OCI-LY1 (cell line): Measurements from ENCODE around the gene MANBA.

Experiments
- H2AFZ ChIP-seq: fragments of 200-600 bp; sonication (generic), shearing (Covaris generic); 2 replicates; pipeline ENCODE4 v1.6.0; 2014; ENCODE audit warnings: antibody characterized with exemption, mild to moderate bottlenecking, low read length
- H3F3A ChIP-seq: fragments of 200-600 bp; sonication (generic), shearing (Covaris generic); 2 replicates; pipeline ENCODE4 v1.6.0; 2014; ENCODE audit warnings: mild to moderate bottlenecking, antibody characterized with exemption, low read length, moderate library complexity; ENCODE audit not compliant: insufficient read depth
- H3K27ac ChIP-seq: fragments of 200-600 bp; sonication (generic); 2 replicates; pipeline ENCODE4 v1.5.1; 2014; ENCODE audit warnings: low read length, mixed run types, mild to moderate bottlenecking, low read depth; ENCODE audit not compliant: poor library complexity, severe bottlenecking
- H3K27me3 ChIP-seq: fragments of 200-600 bp; sonication (generic); 2 replicates; pipeline ENCODE4 v1.6.0; 2014; ENCODE audit warnings: antibody characterized with exemption, mild to moderate bottlenecking, low read length, moderate library complexity; ENCODE audit not compliant: insufficient read depth
- H3K36me3 ChIP-seq: fragments of 200-600 bp; sonication (generic); 2 replicates; pipeline ENCODE4 v1.6.1; 2014; ENCODE audit warnings: mild to moderate bottlenecking, antibody characterized with exemption, low read length, moderate library complexity, mixed read lengths; ENCODE audit not compliant: insufficient read depth
- H3K4me1 ChIP-seq: fragments of 200-600 bp; sonication (generic); 2 replicates; pipeline ENCODE4 v1.5.1; 2014; ENCODE audit warnings: mild to moderate bottlenecking, low read length, moderate library complexity; ENCODE audit not compliant: insufficient read depth, severe bottlenecking
- H3K4me2 ChIP-seq: fragments of 200-600 bp; sonication (generic), shearing (Covaris generic); 2 replicates; pipeline ENCODE4 v1.6.1; 2014; ENCODE audit warnings: low read length
- H3K4me3 ChIP-seq: fragments of 200-600 bp; sonication (generic); 2 replicates; pipeline ENCODE4 v1.5.1; 2014; ENCODE audit warnings: low read length, low read depth, mild to moderate bottlenecking, mixed read lengths; ENCODE audit not compliant: poor library complexity, severe bottlenecking
- H3K79me2 ChIP-seq: fragments of 200-600 bp; shearing (Covaris generic); 2 replicates; pipeline ENCODE4 v1.6.1; 2016; ENCODE audit warnings: mixed run types, low read length, mixed read lengths; ENCODE audit not compliant: insufficient read depth
- H3K9ac ChIP-seq: fragments of 200-600 bp; sonication (generic), shearing (Covaris generic); 2 replicates; pipeline ENCODE4 v1.6.1; 2014; ENCODE audit warnings: mild to moderate bottlenecking, low read length, mixed read lengths
- H3K9me2 ChIP-seq: fragments of 200-600 bp; sonication (generic), shearing (Covaris generic); 2 replicates; pipeline ENCODE4 v1.6.1; 2014; ENCODE audit warnings: low read depth, mild to moderate bottlenecking, low read length, mixed read lengths
- H3K9me3 ChIP-seq: fragments of 200-600 bp; shearing (Covaris generic); 2 replicates; pipeline ENCODE4 v1.6.1; 2014; ENCODE audit warnings: low read length, mixed read lengths
- H4K20me1 ChIP-seq: fragments of 200-600 bp; sonication (generic), shearing (Covaris generic); 2 replicates; pipeline ENCODE4 v1.6.0; 2016; ENCODE audit warnings: mild to moderate bottlenecking, low read length; ENCODE audit not compliant: insufficient read depth
- CTCF ChIP-seq: fragments of 200-600 bp; sonication (generic), shearing (Covaris generic); IDR thresholded peaks from 2 replicates; pipeline ENCODE4 v1.5.1; 2017; ENCODE audit warnings: mild to moderate bottlenecking, antibody characterized with exemption, low read length, moderate library complexity, mixed read lengths
- EZH2 ChIP-seq: fragments of 200-600 bp; sonication (generic), shearing (Covaris generic); IDR thresholded peaks from 2 replicates; pipeline ENCODE4 v1.8.0; 2017; ENCODE audit warnings: borderline replicate concordance, mixed run types, mild to moderate bottlenecking, antibody characterized with exemption, low read length, moderate library complexity, mixed read lengths

The MANBA gene

GRCh38 chr4:102599455-102599854, 161.3 kb downstream of the MANBA start:
- Histone ChIP-seq H4K20me1 (no peaks in the 10 kb centered on the region), H3K27ac (no peak overlapping the region), H3K27me3 (no peaks in the 10 kb centered on the region), H3K79me2 (no peaks in the 10 kb centered on the region), H3K9ac (no peak overlapping the region), H3K9me2 (no peaks in the 10 kb centered on the region), H3K9me3 (no peaks in the 10 kb centered on the region), H2AFZ (no peak overlapping the region), H3K4me3 (no peak overlapping the region), H3K4me1 (no peaks in the 10 kb centered on the region), H3F3A (no peaks in the 10 kb centered on the region), H3K36me3 (peaks cover 88% of the 10 kb centered on the region), H3K4me2 (no peak overlapping the region)
- TF ChIP-seq EZH2 = no peak
- TF ChIP-seq CTCF = no peak

- Histone ChIP-seq H3K79me2 (no peaks in the 10 kb centered on the region), H3K4me2 (no peak overlapping the region), H3K27me3 (no peaks in the 10 kb centered on the region), H3K36me3 (peaks cover 91% of the 10 kb centered on the region), H3K9me3 (no peaks in the 10 kb centered on the region), H3K4me1 (no peaks in the 10 kb centered on the region), H3K27ac (no peak overlapping the region), H4K20me1 (no peaks in the 10 kb centered on the region), H3K4me3 (no peak overlapping the region), H3F3A (no peaks in the 10 kb centered on the region), H2AFZ (no peak overlapping the region), H3K9ac (no peak overlapping the region), H3K9me2 (no peaks in the 10 kb centered on the region)
- TF ChIP-seq EZH2 = no peak
- TF ChIP-seq CTCF = no peak
Measured at GRCh38 chr4:102598762-102599374, 161.9 kb downstream of the MANBA start.

GRCh38 chr4:102598086-102598761, 162.5 kb downstream of the MANBA start:
- no peaks in the 10 kb centered on the region for H3K27me3 ChIP-seq
- no peak for TF ChIP-seq CTCF
- TF ChIP-seq EZH2 = no peak
- H4K20me1 ChIP-seq = no peaks in the 10 kb centered on the region
- H3K9me3 ChIP-seq = no peaks in the 10 kb centered on the region
- no peak overlapping the region for H2AFZ ChIP-seq
- H3K36me3 ChIP-seq = peaks cover 87% of the 10 kb centered on the region
- H3K4me1 ChIP-seq = no peaks in the 10 kb centered on the region
- H3K4me2 ChIP-seq = no peak overlapping the region
- no peaks in the 10 kb centered on the region for H3K79me2 ChIP-seq
- no peaks in the 10 kb centered on the region for H3F3A ChIP-seq
- H3K9me2 ChIP-seq = no peaks in the 10 kb centered on the region
- H3K9ac ChIP-seq = no peak overlapping the region
- H3K4me3 ChIP-seq = no peak overlapping the region
- no peak overlapping the region for H3K27ac ChIP-seq
